Measurements from ENCODE around the gene SND1.

Gene SND1

GRCh38 chr7:127758845-127759244 lies 106.9 kb downstream of the SND1 start:
- no peak overlapping the region for H3K27ac ChIP-seq
- no peak overlapping the region for H3K4me3 ChIP-seq

GRCh38 chr7:127759945-127760421 lies 108.0 kb downstream of the SND1 start:
- no peak overlapping the region for H3K27ac ChIP-seq
- no peak overlapping the region for H3K4me3 ChIP-seq

- Histone ChIP-seq H3K27ac (no peak overlapping the region), H3K4me3 (no peak overlapping the region)
Observed at GRCh38 chr7:127760436-127761031, 108.5 kb downstream of the SND1 start.

GRCh38 chr7:127761196-127761595 lies 109.2 kb downstream of the SND1 start:
- H3K27ac ChIP-seq = no peak overlapping the region

GRCh38 chr7:127764681-127765080 lies 112.7 kb downstream of the SND1 start:
- Histone ChIP-seq H3K27ac (no peak overlapping the region), H3K4me3 (no peak overlapping the region)

More at GRCh38 chr7:127761196-127761595, 109.2 kb downstream of the SND1 start:
- no peak overlapping the region for H3K4me3 ChIP-seq

GRCh38 chr7:127765150-127765549 lies 113.2 kb downstream of the SND1 start:
- no peak overlapping the region for H3K27ac ChIP-seq

GRCh38 chr7:127766831-127767459 lies 115.0 kb downstream of the SND1 start:
- Histone ChIP-seq H3K4me3 (no peak overlapping the region), H3K27ac (no peak overlapping the region)

More at GRCh38 chr7:127765150-127765549, 113.2 kb downstream of the SND1 start:
- no peak overlapping the region for H3K4me3 ChIP-seq

GRCh38 chr7:127768241-127768640 lies 116.2 kb downstream of the SND1 start:
- no peak overlapping the region for H3K27ac ChIP-seq
- no peak overlapping the region for H3K4me3 ChIP-seq

GRCh38 chr7:127769137-127769536 lies 117.1 kb downstream of the SND1 start:
- Histone ChIP-seq H3K4me3 (no peak overlapping the region), H3K27ac (no peak overlapping the region)

- Histone ChIP-seq H3K4me3 (no peak overlapping the region), H3K27ac (no peak overlapping the region)
Observed at GRCh38 chr7:127769696-127770400, 117.9 kb downstream of the SND1 start.

GRCh38 chr7:127770885-127771284 lies 118.9 kb downstream of the SND1 start:
- Histone ChIP-seq H3K4me3 (no peak overlapping the region), H3K27ac (no peak overlapping the region)

GRCh38 chr7:127771707-127772106 lies 119.7 kb downstream of the SND1 start:
- Histone ChIP-seq H3K27ac (no peak overlapping the region), H3K4me3 (no peak overlapping the region)

GRCh38 chr7:127776776-127777386 lies 124.9 kb downstream of the SND1 start:
- H3K4me3 ChIP-seq = no peak overlapping the region

GRCh38 chr7:127780489-127780888 lies 128.5 kb downstream of the SND1 start:
- Histone ChIP-seq H3K27ac (no peak overlapping the region), H3K4me3 (no peak overlapping the region)

More at GRCh38 chr7:127776776-127777386, 124.9 kb downstream of the SND1 start:
- no peak overlapping the region for H3K27ac ChIP-seq

- no peak overlapping the region for H3K4me3 ChIP-seq
- no peak overlapping the region for H3K27ac ChIP-seq
Observed at GRCh38 chr7:127781081-127781480, 129.1 kb downstream of the SND1 start.

- H3K4me3 ChIP-seq = no peak overlapping the region
- peak overlapping the region in 1 of 21 experiments; percentile 12 for H3K27ac ChIP-seq
Observed at GRCh38 chr7:127782075-127782474, 130.1 kb downstream of the SND1 start.

- Histone ChIP-seq H3K27ac (peak overlapping the region in 1 of 21 experiments; percentile 12), H3K4me3 (no peak overlapping the region)
Observed at GRCh38 chr7:127782654-127783559, 130.9 kb downstream of the SND1 start.

- Histone ChIP-seq H3K4me3 (no peak overlapping the region), H3K27ac (no peak overlapping the region)
Observed at GRCh38 chr7:127786184-127786583, 134.2 kb downstream of the SND1 start.

- no peak overlapping the region for H3K4me3 ChIP-seq
- no peak overlapping the region for H3K27ac ChIP-seq
Observed at GRCh38 chr7:127789031-127789430, 137.0 kb downstream of the SND1 start.

Measured in skin epidermis (tissue), 12 donors.